Mesenteric fat pad (tissue), 1 donor: ENCODE measurements around the gene MRNIP. TPM values are rescaled to one million over a fixed set of nuclear protein-coding genes. Genes with fewer than 3 reads are reported as not detected.
"Not testable (repeated sequence)": the region's sequence is repeated elsewhere in the genome, so short reads cannot be mapped to it uniquely, and the experiment has no call there.

Experiments
- DNase-seq: peaks from one replicate; pipeline ENCODE4 v3.0.0-alpha.2; 2020; ENCODE audit warnings: low spot score
- microRNA-seq: library from miRNA; unstranded; fragments of <30 nt; microRNA quantifications from one replicate; pipeline ENCODE4 v1.2.0, GENCODE V29; 2020; ENCODE audit warnings: borderline number of aligned reads
- total RNA-seq: library from RNA; stranded (reverse); fragmentation: NEBNext Ultra II Directional; extraction: Animal tissue kit (Norgen Biotek cat#: 25700); gene quantifications from one replicate; pipeline ENCODE4 v1.2.1, GENCODE V29; 2021
- donor health status: DM: yes; HTN: yes; CAD: no.

The MRNIP gene
- total RNA-seq, 1 donor from 2014 or later: 17.3 TPM

DNA sequence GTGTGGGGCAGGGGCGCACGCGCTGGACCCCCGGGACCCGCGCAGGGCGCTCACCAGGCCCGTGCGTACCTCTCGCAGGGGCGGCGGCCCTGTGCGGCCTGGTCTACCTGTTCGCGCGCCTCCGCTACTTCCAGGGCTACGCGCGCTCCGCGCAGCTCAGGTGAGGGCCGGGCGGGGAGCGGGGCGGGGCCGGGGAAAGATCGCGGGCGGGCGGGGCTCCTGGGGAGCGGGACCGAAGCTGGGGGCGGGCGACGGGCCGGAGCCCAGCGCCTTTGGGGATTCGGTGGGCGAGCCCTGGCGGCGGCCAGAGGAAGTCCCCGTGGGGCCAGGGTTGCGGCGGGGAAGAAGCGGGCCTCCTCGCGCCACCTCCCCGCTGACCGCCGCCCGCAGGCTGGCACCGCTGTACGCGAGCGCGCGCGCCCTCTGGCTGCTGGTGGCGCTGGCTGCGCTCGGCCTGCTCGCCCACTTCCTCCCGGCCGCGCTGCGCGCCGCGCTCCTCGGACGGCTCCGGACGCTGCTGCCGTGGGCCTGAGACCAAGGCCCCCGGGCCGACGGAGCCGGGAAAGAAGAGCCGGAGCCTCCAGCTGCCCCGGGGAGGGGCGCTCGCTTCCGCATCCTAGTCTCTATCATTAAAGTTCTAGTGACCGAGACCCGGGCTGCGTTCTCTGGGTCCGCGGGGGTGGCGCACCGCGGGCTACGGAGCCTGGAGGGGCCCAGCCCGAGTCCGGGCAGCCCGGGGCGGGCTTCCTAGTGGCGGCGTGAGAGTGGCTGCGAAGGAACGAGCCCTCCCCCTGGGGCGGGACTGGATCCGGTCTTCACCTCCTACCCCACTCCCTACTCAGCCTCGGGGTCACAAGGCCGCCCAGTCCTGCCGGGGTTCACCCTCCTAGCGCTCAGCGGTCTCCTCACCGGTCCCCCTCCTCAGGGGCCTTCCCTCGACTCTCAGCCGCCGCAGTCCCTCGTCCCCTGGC is 62.5 kb downstream of the MRNIP start:
- DNase-seq: peak; percentile 95

GRCh38 chr5:179795049-179795862 is 63.4 kb downstream of the MRNIP start:
- no peak for DNase-seq

GRCh38 chr5:179794575-179794974 is 64.0 kb downstream of the MRNIP start:
- DNase-seq: no peak

- DNase-seq: no peak
Measured at GRCh38 chr5:179794171-179794570, 64.4 kb downstream of the MRNIP start.

DNA sequence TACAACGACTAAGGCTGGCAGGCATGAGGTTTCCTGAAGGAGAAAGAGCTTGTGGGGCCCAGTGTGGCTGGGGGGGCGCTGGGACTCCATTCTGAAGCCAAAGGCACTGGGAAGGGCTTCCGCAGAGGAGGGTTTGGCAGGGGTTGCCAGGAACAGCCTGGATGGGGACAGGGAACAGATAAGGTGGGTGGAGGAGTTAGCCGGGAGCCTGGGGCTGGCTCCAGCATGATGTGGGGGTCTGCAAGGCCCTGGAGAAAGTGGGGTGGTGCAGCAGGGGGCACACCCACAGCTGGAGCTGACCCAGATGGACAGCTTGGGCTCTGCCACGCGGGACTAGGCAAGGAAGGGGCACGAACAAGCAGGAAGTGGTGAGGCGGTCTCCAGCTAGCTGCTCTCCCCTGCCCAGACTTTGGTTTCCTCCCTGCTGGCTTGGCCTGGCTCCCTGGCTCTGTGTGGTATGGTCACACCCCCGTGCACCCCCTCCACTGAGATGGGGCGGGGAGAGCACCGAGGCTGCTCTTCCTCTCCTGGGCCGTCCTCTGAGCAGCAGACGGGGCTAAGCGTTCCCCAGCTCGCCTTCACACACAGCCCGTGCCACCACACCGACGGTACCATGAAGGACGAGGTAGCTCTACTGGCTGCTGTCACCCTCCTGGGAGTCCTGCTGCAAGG is 65.0 kb downstream of the MRNIP start, which contains the start of gene LTC4S:
Gene LTC4S, plus strand, starts transcription at position 519 of the 672 bp plus-strand sequence. Its CDS starts 95 bp downstream, at position 614.
- DNase-seq: no peak

DNA sequence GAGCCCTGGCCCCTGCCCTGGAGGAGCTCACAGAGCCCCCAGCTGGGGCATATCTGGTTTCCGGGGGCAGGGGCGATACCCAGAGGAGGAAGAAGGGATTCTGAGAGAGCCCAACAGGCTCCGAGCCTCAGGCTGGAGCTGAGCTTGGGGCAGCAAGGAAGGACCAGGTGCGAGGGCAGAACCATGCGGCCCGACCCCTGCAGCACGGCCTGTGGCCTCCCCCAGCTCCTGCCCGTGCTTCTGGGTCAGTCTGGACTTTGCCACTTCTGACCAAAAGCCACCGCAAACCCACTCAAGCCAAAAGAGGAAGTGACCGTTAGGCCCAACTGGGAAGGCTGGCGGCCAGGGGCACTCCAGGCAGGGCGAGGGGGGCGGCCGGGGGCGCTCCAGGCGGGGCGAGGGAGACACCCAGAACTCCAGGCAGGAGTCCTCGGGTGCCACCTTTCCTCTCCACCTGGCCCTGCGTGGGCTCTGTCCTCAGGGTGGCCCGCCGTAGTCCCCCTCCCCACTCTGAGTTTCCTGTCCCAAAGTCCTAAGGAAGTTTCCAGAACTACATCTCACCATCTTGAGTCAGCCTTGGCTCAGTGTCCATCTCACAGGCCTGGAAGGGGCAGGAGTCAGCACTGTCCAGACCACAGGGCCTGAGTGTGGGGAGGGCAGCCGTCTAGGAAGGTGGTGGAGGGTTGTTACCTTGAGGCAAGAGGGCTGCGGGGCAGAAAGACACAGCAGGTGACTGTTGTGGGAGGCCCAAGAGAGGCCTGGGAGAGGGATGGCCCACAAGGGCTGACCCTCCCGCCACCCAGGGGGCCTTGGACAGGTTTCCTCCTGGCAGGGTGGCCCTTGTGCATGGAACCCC is 65.8 kb downstream of the MRNIP start:
- no peak for DNase-seq

DNA sequence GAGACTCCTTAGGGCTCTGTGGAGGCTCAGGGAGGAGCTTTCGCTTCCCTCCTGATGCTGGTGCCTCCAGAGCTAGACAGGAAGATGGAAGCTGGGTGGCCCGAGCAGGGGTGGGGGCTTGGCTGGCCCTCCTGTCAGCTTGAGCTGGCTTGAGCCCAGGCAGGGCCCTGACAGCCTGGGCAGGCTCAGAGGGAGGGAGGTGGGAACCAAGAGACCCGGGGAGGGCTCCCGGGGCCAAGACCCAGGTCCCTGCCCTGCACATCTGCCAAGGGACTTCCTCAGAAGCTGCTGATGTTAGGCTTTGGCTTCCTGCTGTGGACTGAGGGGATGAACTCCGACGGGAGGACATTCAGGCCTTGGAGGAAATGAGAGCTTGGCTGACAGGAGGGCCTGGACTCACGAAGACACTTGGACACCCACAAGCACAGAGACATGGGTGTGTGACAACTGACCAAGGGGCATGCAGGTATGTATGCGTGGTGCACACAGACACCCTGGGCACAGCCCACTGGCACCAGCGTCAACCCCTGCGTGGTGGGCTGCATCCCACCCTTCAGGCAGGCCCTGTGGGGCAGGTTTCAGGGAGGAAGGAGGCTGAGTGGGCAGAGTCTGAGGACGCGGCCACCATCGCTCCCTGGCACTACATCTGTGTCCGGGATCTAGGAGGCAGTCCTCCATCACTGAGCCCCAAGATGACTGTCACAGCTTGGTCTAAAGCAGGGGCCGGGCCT is 66.6 kb downstream of the MRNIP start:
- no peak for DNase-seq

DNA sequence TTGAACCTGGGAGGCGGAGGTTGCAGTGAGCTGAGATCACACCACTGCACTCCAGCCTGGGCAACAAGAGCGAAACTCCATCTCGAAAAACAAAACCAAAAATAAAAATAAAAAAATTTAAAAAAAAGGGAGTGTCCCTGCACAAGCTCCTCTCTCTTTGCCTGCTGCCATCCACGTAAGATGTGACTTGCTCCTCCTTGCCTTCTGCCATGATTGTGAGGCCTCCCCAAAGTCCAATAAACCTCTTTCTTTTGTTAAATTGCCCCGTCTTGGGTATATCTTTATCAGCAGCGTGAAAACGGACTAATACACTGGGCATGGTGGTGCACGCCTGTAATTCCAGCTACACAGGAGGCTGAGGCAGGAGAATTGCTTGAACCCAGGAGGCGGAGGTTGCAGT is 69.3 kb downstream of the MRNIP start:
- not testable (repeated sequence) for DNase-seq

GRCh38 chr5:179788193-179788854 is 70.3 kb downstream of the MRNIP start:
- no peak for DNase-seq

Small RNAs within 50 kb of the gene (microRNA-seq; reads per million reads assigned to microRNA genes)
- not detected for gene MIR1229

Other genes with a start within 250 kb of the MRNIP start
- gene HNRNPH1, start 235.1 kb downstream of the MRNIP start, total RNA-seq: 429 TPM
- not detected for gene CBY3, start 177.8 kb downstream of the MRNIP start, total RNA-seq
- 649 TPM for gene CANX, start 159.8 kb downstream of the MRNIP start, total RNA-seq
- gene MAML1, start 126.0 kb downstream of the MRNIP start, total RNA-seq: 20.4 TPM
- 9.6 TPM for gene LTC4S, start 64.8 kb downstream of the MRNIP start, total RNA-seq
- 87.6 TPM for gene MGAT4B, start 52.0 kb downstream of the MRNIP start, total RNA-seq
- 600 TPM for gene SQSTM1, start 37.9 kb downstream of the MRNIP start, total RNA-seq
- 128 TPM for gene TBC1D9B, start 49.1 kb upstream of the MRNIP start, total RNA-seq
- 135 TPM for gene RNF130, start 212.9 kb upstream of the MRNIP start, total RNA-seq